GM10266 (cell line): ENCODE measurements around the gene RNF215.

Source experiments
- DNase-seq: peaks from one replicate; pipeline ENCODE4 v3.0.0; 2012; ENCODE audit errors: extremely low spot score
- CTCF ChIP-seq: IDR thresholded peaks from 2 replicates; pipeline ENCODE4 v1.5.1; 2012; ENCODE audit warnings: mild to moderate bottlenecking, low read depth; ENCODE audit not compliant: control insufficient read depth, insufficient read depth; ENCODE audit errors: missing control alignments

The RNF215 gene

DNA sequence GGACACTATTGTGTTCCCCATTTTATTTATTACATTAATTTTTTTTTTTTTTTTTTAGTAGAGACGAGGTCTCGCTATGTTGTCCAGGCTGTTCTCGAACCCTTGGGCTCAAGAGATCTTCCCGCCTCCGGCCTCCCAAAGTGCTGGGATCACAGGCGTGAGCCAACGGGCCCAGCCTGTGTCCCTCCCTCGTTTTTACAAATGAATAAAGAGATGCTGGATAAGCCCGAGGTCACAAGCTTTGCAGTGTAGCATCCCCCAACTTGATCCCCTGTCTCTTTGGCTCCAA lies 38.1 kb upstream of the RNF215 start:
- TF ChIP-seq CTCF = no peak
- no peak for DNase-seq

DNA sequence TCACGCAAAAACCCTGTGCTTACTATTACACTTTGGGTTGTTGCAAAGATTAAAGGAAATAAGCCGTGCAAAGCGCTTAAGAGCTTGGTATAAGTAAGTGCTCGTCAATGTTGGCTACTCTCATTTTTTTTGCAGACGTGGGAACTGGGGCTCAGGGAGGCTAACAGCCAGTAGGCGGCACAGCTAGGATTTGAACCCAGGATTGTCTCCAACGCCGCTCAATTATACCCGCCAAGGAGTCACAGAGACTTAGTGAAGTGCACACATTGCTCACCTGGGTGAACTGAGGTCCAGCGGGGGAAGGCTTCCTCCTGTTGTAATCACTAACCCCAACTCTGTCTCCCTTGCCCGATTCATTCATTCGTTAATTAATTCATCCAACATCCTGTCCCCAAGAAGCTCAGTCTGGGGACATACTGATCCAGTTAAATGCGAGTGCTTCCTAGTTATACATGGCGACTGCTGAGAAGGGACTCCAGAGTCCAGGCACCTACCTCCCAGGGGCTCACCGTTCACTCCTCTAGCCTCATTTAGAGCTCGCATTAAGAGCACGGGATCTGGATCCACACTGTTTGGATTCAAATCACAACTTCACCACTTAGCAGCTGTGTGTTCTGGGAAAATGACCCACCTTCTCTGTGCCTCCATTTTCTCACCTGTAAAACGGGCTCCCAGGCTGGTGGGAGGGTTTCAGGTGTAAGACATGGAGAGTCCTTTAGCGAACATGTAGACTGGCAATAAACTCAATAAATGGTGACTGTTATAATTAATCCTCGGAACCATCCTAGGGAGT lies 37.5 kb upstream of the RNF215 start:
- DNase-seq = no peak

GRCh38 chr22:30423959-30424533 lies 36.8 kb upstream of the RNF215 start:
- DNase-seq = peak; percentile 97
- TF ChIP-seq CTCF = no peak

More for the DNA sequence above, 37.5 kb upstream of the RNF215 start:
- TF ChIP-seq CTCF = peak; percentile 8

DNA sequence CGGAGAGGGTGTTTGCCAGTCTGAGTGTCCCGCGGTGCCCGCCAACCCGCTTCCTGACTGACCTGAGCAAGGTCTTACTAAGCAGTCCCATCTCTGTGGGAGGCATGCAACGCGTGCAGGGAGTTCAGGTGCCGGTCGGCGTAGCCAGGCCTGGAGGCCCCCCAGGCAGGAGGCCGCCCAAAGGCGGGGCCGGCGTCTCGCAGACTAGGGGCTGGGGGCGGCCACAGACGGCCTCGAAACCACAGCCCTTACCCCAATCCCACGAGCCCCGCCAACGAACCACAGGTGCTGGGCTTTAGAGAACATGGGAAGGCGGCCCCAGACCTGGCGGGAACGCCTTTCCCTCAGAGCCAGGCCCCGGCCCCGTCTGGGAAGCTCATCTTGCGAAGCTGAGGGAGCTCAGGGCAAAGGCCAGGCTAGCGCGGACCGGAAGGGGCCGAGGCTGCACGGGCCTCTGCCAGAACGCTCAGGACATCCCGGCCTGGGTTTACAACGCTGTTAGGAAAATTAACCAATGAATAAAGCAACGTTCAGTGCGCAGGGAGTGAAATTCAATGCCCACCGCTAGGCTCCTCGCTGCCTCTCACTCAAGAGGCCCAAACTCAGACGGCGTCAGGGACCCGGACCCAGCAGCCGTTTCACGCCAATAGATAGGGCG lies 36.2 kb upstream of the RNF215 start:
- TF ChIP-seq CTCF = no peak
- no peak for DNase-seq

DNA sequence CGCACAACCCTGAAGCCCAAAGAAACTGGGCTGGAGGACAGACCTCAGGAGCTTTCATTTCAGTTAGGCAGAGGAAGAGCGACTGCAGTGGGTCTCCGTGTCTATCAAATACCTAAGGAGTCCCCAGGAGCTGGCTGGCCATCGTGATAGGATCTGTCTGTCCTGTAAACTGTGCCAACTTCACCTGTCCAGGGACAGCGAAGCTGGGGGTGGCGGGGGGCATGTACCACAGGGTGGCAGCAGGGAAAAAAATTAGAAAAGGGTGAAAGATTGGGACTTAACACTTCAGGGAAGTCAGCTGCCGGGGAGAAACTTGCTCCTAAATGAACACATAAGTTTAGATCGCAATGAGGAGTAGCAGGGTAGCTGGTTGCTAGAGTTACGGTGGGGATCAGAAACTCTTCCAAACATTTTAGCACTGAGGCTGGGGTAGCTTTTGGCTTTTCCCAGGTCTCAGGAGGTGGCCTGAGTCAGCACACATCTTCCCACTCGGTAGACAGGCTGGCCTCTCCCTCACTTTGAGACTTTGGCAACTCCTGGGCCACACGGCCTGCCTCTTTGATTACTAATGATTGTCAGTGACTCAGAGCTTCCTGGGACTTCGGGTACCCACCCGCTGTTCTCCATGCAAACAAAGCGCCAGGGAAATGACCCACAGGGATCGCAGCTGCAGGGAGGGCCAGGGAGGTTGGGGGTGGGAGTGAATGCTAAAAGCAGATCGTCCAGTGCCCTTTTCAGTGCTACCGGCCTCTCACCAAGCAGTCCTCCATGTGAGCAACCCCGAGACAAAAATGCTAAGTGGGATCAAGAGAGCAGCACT lies 35.5 kb upstream of the RNF215 start:
- no peak for DNase-seq

More for the DNA sequence above, 35.5 kb upstream of the RNF215 start:
- no peak for TF ChIP-seq CTCF
